HepG2 (cell line): Measurements from ENCODE around the gene PSMD2. TPM values are rescaled to one million over a fixed set of nuclear protein-coding genes. Genes with fewer than 3 reads are reported as not detected.
A peak's percentile ranks its signal among the peaks of the same experiment; 100 is the strongest.

Experiments used
- ATRX ChIP-seq: sonication (generic); formaldehyde crosslinking; IDR thresholded peaks from 2 replicates; pipeline ENCODE4 v1.4.0; 2020; ENCODE audit warnings: missing genetic modification reagents, borderline replicate concordance
- CEBPB ChIP-seq: IDR thresholded peaks from 2 replicates; pipeline ENCODE4 v1.6.1; 2011; ENCODE audit warnings: low read depth, low read length, improper control_type of control experiment, borderline replicate concordance
- CENPX ChIP-seq: sonication (generic); formaldehyde crosslinking; IDR thresholded peaks from 2 replicates; pipeline ENCODE4 v1.9.0; 2021; ENCODE audit warnings: mild to moderate bottlenecking, missing genetic modification reagents, moderate library complexity
- GPBP1L1 ChIP-seq: sonication (generic); formaldehyde crosslinking; IDR thresholded peaks from 2 replicates; pipeline ENCODE4 v1.5.0; 2020; ENCODE audit warnings: mild to moderate bottlenecking, missing genetic modification reagents
- HCFC1 ChIP-seq: fragments of 150-350 bp; IDR thresholded peaks from 2 replicates; pipeline ENCODE4 v1.6.1; 2014; ENCODE audit warnings: low read depth, low read length
- HINFP ChIP-seq: sonication (generic); formaldehyde crosslinking; IDR thresholded peaks from 2 replicates; pipeline ENCODE4 v1.4.0; 2020; ENCODE audit warnings: low read depth, mild to moderate bottlenecking, missing genetic modification reagents
- JARID2 ChIP-seq: sonication (generic); formaldehyde crosslinking; IDR thresholded peaks from 2 replicates; pipeline ENCODE4 v1.8.1; 2023; ENCODE audit warnings: missing genetic modification reagents, inconsistent platforms; ENCODE audit not compliant: insufficient replicate concordance
- KDM3A ChIP-seq: IDR thresholded peaks from 2 replicates; pipeline ENCODE4 v1.6.1; 2018; ENCODE audit warnings: low read depth, missing compliant biosample characterization
- LCORL ChIP-seq, 2 experiments: fragments of 450-650 bp in 1 of 2; sonication (generic) in 1 of 2; formaldehyde crosslinking in 1 of 2; IDR thresholded peaks; 2 replicates each; pipeline versions ENCODE4 v1.5.0 to v1.6.1; 2017 to 2020; ENCODE audit warnings: antibody characterized with exemption in 1 of 2, missing genetic modification reagents in 1 of 2
- NR0B2 ChIP-seq: sonication (generic); formaldehyde crosslinking; IDR thresholded peaks from 2 replicates; pipeline ENCODE4 v1.4.0; 2020; ENCODE audit warnings: mild to moderate bottlenecking, missing genetic modification reagents
- ZBTB33 ChIP-seq: sonication (generic); formaldehyde crosslinking; IDR thresholded peaks from 2 replicates; pipeline ENCODE4 v1.4.0; 2020; ENCODE audit warnings: missing genetic modification reagents
- ZBTB43 ChIP-seq: sonication (generic); formaldehyde crosslinking; conservative IDR thresholded peaks from 2 replicates; pipeline ENCODE4 v1.4.0; 2020; ENCODE audit warnings: missing genetic modification reagents
- ZHX1 ChIP-seq: sonication (generic); formaldehyde crosslinking; IDR thresholded peaks from 2 replicates; pipeline ENCODE4 v1.8.1; 2022; ENCODE audit warnings: low read depth, mild to moderate bottlenecking, missing genetic modification reagents
- ZNF256 ChIP-seq: sonication (generic); formaldehyde crosslinking; conservative IDR thresholded peaks from 2 replicates; pipeline ENCODE4 v1.4.0; 2020; ENCODE audit warnings: missing genetic modification reagents
- ZNF552 ChIP-seq: sonication (generic); formaldehyde crosslinking; IDR thresholded peaks from 2 replicates; pipeline ENCODE4 v1.9.0; 2022; ENCODE audit warnings: missing genetic modification reagents, mild to moderate bottlenecking, borderline replicate concordance
- ZNF580 ChIP-seq: IDR thresholded peaks from 2 replicates; pipeline ENCODE4 v1.6.1; 2016; ENCODE audit warnings: low read depth, borderline replicate concordance
- ZNF720 ChIP-seq: sonication (generic); formaldehyde crosslinking; IDR thresholded peaks from 2 replicates; pipeline ENCODE4 v1.4.0; 2020; ENCODE audit warnings: missing genetic modification reagents
- ZNF879 ChIP-seq: sonication (generic); formaldehyde crosslinking; IDR thresholded peaks from 2 replicates; pipeline ENCODE4 v1.8.1; 2023; ENCODE audit warnings: missing genetic modification reagents
- polyA plus RNA-seq, 8 experiments: library from polyadenylated mRNA; depleted of rRNA in 3 of 8; stranded (reverse) in 7 of 8; unstranded in 1 of 8; fragments of >200 nt; fragmentation: Illumina TruSeq in 4 of 8; extraction: Trizol in 4 of 8; gene quantifications; 2 replicates each; pipeline versions ENCODE4 v1.2.1 to v1.2.3, GENCODE V29; 2011 to 2016; ENCODE audit warnings: low read depth in 4 of 8, missing spikeins in 1 of 8, mixed read lengths in 1 of 8; ENCODE audit not compliant: insufficient read depth in 1 of 8
- total RNA-seq, 5 experiments: library from RNA; depleted of rRNA; stranded (reverse); fragments of >200 nt; fragmentation: Illumina TruSeq; extraction: Trizol; gene quantifications; 2 replicates each; pipeline ENCODE4 v1.2.3, GENCODE V29; 2016; ENCODE audit warnings: low read depth in 1 of 5

Gene PSMD2
- total and polyA plus RNA-seq, 2 of the 13 experiments (the other 11 are each of a cell fraction or from before 2014, with no cell fraction given), result 125 to 200 TPM

GRCh38 chr3:184249412-184250166 is 49.5 kb upstream of the PSMD2 start, which contains the start of gene EEF1AKMT4 (continued):
- TF ChIP-seq GPBP1L1 (CRISPR knock-in tag), result no peak
- no peak for TF ChIP-seq ZNF879
- TF ChIP-seq CENPX (CRISPR knock-in tag), result no peak
- TF ChIP-seq CEBPB, result peak; percentile 98
- TF ChIP-seq NR0B2 (CRISPR knock-in tag), result peak; percentile 87; the same call in 1 of the 2 replicates
- no peak for TF ChIP-seq ZBTB43 (CRISPR knock-in tag)
- no peak for TF ChIP-seq ZNF552 (CRISPR knock-in tag)
- peak; percentile 56; the same call in 1 of the 2 replicates for TF ChIP-seq ZNF580 (CRISPR knock-in tag)
- no peak for TF ChIP-seq KDM3A
- TF ChIP-seq HINFP (CRISPR knock-in tag), result no peak; the same call in 1 of the 2 replicates
- no peak for TF ChIP-seq JARID2 (CRISPR knock-in tag)
- no peak for TF ChIP-seq ATRX
- no peak for TF ChIP-seq ZNF720 (CRISPR knock-in tag)
- no peak for TF ChIP-seq LCORL (IDR thresholded peaks at IDR 0.05)
- peak; percentile 0; the same call in 1 of the 2 replicates for TF ChIP-seq LCORL (CRISPR knock-in tag; IDR thresholded peaks at IDR 0.05)
- 0 out of 2 replicates have a peak, but pooled peaks have one; percentile 7 for TF ChIP-seq ZBTB33 (CRISPR knock-in tag)
- no peak; the same call in 1 of the 2 replicates for TF ChIP-seq ZHX1 (CRISPR knock-in tag)
- TF ChIP-seq HCFC1, result peak; percentile 46; the same call in 1 of the 2 replicates
- TF ChIP-seq ZNF256 (CRISPR knock-in tag), result peak; percentile 88
